ENCODE results near the gene APLN.

Gene APLN

DNA sequence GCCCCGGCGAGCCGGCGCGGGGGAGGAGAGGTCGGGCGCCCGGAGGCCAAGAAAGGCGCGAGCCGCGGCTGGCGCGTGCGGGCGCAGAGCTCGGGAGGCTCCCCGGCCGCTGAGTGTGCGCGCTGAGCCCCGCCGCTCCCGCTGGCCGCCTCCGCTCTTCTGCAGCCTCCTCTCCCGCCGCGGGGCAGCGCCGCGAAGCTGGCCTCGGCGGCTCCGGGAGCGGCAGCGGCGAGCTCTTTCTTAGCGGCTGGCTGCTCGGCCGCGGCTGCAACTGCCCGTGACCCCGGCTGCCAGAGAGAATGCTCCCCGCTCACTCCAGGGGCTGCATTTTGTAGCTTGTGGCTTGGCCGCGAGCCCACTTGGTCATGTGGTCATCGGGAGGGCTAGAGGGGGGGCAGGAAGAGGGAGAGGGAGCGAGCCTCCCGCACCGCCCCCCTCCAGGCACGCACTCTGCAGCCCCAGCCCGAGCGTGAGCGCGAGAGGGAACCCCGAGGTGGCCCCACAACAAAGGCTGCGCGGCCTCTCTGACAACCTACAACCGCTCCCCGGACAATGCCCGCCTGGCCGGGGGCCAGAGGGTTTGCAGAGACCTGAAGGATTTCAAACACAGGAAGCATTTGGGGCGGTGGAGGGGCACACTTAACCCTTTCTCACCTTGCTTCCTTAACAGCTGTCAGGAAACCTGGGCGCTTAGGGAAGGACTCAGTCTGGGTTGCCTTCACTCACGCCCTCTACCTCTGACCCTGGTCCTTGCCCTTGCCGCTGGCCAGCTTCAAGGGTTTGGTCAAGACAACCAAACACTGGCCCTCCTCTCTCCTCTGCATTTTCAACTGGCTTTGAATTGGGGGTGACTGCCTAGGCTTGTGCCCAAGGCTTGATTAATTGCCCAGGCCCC is at the start of gene APLN:
APLN (minus strand) TSS at position 305 of the 895 bp plus-strand sequence. CDS start 326 bp downstream, outside the sequence.
- DNase-seq, result no peak

DNA sequence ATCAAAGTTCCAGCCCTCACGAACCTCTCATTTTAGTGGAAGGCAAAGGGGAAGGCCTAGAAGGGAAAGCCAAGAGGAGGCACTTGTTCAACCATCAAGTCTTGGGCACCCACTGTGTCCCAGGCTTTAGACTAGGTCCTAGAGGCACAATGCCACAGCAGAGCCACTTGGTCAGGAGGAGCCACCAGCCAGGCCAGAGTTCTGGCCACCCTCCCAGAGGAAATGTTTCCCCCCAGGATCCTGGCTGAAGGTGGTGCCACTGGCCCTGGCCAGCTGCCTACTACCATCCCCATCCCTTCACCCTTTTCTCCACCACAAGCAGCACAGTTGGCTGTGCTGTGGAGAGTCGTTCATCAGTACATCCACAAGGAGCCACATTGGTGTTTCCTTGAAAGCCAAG is 49.7 kb upstream of the APLN start:
- no peak for DNase-seq

DNA sequence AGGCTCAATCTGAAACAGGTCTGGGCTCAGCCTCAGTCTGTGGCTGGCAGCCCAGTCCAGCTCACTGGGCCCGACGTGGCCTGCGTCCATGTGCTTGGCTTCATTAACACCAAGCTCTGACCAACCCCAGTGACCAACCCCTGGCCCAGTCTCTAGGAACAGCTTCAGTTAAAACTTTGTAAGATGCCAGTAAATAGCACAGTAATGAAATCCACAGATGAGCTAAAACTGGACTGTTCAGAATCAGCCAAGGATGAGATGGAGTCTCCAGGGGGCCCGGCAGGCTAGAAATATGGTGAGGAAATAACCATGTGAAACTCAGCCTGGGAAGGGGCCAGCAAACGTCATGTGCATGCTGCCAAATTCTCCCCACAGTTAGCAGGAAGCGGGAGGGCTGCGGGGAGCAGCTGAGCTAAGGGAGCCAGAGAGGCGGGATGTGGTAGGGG is 46.9 kb upstream of the APLN start:
- no peak for DNase-seq

DNA sequence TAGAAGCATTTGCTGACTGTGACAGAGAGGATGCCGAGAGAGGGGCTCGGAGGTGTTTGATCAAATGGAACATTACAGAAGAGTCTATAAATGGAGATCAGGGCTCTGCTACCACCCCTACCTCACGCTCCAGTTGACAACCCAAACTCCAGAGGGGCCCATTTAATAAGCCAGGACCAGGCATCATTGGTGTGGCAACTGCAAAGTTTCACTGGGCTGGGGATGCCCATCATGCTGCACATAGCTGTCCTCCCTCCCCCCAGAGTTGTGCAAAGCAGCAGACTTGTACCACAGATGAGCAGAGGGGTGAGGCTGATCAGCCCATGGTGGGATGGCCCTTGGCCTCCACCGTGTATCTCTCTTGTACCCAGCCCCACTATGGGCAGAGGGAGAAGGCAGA is 45.8 kb upstream of the APLN start:
- DNase-seq, result no peak

GRCh38 chrX:129698150-129698549 is 43.4 kb upstream of the APLN start:
- DNase-seq, result no peak

- no peak for DNase-seq
Measured at GRCh38 chrX:129697204-129697829, 42.6 kb upstream of the APLN start.

GRCh38 chrX:129696463-129697155 is 41.9 kb upstream of the APLN start:
- DNase-seq, result no peak

DNA sequence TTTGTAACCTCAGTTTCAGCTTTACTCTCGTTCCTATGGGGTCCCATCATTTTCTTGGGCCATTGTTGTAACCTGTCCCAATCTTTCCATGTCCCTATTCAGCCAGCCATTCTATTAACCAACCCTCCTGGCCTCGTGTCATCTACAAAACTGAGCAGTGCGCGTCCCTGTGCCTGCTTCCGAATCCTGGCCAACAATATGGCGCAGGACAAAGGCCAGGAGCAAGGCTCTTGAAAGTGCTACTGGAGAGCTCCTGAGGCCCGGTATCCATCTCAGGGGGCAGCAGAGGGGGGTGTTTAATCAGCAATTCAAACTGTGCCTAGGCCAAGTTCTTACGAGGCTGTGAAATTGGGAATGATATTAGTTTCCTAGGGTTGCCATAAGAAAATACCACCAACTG is 41.2 kb upstream of the APLN start:
- no peak for DNase-seq

DNA sequence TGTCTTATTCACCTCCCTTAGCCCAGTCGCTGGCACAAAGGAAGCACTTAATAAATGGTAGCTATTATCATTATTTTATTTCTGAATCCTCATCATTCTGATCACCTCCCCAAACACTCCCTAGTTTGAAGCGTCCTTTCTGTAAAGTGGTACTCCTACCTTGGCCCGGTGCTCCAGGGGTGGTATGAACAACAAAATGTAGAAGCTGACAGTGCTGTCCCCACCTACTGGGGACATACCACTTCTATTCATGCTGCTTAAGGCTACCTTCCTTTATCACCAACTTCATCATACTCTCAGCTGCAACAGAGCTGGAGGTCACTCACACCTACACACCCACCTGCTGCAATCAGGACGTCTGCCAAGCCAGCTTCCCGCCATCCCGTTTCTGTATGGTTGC is 40.8 kb upstream of the APLN start:
- no peak for DNase-seq

GRCh38 chrX:129694805-129695204 is 40.0 kb upstream of the APLN start:
- no peak for DNase-seq

DNA sequence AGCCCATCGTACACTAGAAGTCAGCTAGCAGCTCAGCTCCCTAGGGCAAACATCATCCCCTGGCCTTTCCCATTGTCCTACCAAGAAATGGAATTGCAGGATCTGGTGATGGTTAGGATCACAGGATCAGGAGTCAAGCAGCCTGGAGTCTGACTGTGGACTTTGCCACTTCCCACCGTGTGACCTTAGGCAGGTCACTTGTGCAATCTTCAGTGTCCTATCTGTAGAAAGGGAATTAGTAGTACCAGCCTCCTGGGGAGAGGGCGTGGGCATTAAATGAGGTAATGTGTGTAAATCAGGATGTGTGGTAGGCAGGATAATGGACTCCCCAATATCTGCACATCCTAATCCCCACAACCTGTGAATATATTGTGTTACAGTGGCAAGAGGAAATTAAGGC is 38.6 kb upstream of the APLN start:
- DNase-seq, result no peak

DNA sequence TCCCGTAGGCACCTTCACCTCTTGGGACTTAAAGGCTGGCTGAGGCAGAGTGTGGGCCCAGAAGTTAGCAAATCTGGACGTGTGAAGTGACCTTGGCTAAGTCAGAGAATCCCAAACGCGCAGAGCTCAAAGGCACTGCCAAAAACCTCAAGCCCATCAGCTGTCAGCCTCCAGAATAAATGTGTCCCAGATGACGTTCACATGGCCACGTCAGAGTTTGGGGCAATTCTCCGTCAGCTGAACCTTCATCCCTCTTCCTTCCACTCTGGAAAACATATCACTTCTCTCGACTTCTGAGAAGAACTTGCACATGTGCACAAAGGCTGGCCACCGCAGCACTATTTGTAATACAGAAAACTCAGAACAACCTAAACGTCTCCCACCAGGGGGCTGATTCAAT is 35.7 kb upstream of the APLN start:
- no peak for DNase-seq

- DNase-seq, result no peak
Measured at GRCh38 chrX:129689796-129690195, 35.0 kb upstream of the APLN start.

DNA sequence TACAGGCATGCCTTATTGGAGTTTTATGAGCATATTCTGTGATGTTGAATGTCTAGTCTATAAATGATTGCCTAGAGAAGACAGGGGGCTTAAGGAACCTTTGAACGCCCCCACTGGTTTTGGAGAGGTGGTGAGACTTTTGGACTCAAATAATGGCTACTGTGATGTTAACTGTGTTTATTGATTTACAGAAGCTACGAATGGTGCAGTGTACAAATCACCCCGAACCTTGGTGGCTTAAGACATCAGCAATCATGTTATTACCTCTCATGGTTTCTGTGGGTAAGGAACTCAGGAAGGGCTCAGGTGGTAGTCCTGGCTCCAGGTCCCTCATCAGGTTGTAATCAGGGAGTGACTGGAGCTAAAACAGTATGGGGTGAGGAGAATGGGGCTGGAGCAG is 33.3 kb upstream of the APLN start:
- DNase-seq, result no peak

GRCh38 chrX:129686422-129686948 is 31.7 kb upstream of the APLN start:
- no peak for DNase-seq

DNA sequence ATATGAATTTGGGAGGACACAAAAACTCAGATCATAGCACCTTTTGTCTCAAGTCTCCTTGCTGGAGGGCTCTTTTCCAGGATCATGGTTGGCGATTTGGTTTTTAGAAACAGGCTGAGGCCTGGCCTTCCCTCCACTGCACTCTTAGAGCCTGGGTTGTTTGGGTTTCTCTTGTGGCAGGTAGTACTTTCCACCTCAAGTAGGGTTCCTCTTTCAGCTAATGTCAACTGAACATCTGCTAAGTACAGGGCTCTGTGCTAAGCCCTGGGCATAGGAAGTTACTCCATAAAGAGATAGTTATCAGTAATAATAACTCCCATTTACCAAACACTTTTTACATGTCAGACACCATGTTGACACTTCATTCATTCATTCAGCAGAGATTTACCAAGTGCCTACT is 28.2 kb upstream of the APLN start:
- DNase-seq, result no peak

- DNase-seq, result no peak
Measured at GRCh38 chrX:129679901-129680300, 25.1 kb upstream of the APLN start.

DNA sequence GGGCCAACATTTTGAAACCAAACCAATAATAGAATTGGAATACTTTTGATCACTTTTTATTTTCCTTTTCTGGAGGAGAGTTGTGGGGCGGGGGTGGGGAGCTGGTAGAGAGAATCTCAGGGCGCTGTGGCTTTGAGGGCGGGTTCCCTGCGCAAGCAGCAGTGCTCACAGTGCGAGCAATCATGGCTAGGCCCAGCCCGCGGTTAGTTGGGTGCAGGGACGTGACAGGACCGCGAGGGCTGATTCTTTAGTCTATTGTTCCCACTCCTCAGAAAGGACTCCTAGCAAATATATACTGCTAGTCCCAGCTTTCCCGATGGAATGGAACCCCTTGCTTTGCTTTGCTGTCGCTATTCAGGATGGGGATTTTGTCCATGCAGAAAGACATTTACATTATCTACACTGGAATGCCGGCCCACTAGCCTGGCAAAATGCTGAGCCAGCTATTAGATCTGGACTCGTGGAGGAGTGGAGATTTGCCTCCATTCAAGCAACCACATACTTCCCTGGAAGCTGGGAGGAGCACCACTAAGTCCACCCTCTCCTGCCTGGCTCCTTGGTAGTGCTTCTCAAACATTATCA is 23.9 kb upstream of the APLN start:
- DNase-seq, result peak; percentile 19

GRCh38 chrX:129667412-129667811 is 12.7 kb upstream of the APLN start:
- DNase-seq, result no peak

DNA sequence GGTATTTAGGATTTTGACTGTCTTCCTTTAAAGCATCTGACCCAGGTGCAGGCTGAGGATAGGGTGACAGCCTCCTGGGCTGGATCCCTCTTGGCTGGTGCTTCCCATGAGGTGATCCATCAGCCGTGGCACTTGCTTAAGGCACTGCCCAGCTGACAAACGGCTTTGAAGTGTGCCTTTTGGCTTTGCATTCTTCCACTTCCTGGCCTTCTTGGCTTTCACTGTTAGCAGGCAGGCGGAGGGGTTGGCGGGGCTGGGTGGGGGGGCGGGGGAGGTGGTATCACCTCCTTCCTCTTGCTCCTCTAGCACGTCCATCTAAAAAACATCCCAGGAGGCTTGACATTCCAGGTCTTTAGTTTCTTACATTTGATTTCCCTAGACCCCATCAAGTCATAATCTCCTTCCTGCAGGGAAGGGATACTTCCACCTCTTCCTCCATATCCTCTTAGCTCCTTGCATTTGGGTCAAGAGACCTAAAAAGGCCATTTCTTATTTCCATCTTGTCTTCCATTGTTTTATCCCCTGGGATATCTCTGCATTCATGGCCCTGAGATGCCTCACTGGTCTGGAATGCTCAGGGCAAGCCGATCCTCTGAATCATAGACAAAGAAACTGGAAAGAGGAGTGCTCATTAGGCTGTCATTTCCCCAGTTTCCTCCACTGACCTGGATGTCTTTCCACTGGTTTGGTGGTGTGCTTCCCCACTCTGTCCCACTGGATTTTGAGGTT is 11.3 kb upstream of the APLN start:
- no peak for DNase-seq

GRCh38 chrX:129663171-129663570 is 8.4 kb upstream of the APLN start:
- no peak for DNase-seq

- no peak for DNase-seq
Measured at GRCh38 chrX:129661369-129661768, 6.6 kb upstream of the APLN start.
